ENCODE measurements around the gene EGFR. TPM values are rescaled to one million over a fixed set of nuclear protein-coding genes. Genes with fewer than 3 reads are reported as not detected.

The EGFR gene
- total RNA-seq, 3 donors from 2014 or later: 63.6 to 96.3 (median 72.5) TPM

- no peak for TF ChIP-seq CTCF (IDR thresholded peaks at IDR 0.05)
- intact Hi-C loops (cut with DNase I, micrococcal nuclease): no loop called here
- ATAC-seq (no peak), DNase-seq (no peak)
- peaks cover 13% of the 10 kb centered on the region for H3K4me1 ChIP-seq (ENCODE audit: low read depth)
- H3K9me3 ChIP-seq: no peaks in the 10 kb centered on the region
- peaks cover 3% of the 10 kb centered on the region for H3K36me3 ChIP-seq (ENCODE audit: low read depth)
- no peak overlapping the region for H3K4me3 ChIP-seq
Observed at GRCh38 chr7:55205124-55205955, 186.5 kb downstream of the EGFR start.

GRCh38 chr7:55206235-55207029, 187.6 kb downstream of the EGFR start:
- intact Hi-C loops (cut with DNase I, micrococcal nuclease): no loop called here

GRCh38 chr7:55207436-55208125, 188.8 kb downstream of the EGFR start:
- TF ChIP-seq CTCF (IDR thresholded peaks at IDR 0.05): no peak
- intact Hi-C loops (cut with DNase I, micrococcal nuclease): no loop called here
- no peaks in the 10 kb centered on the region for H3K36me3 ChIP-seq (ENCODE audit: low read depth)
- no peak overlapping the region for H3K4me3 ChIP-seq
- ATAC-seq (no peak), DNase-seq (no peak)
- peaks cover 13% of the 10 kb centered on the region for H3K4me1 ChIP-seq (ENCODE audit: low read depth)
- H3K9me3 ChIP-seq: no peaks in the 10 kb centered on the region

More at GRCh38 chr7:55206235-55207029, 187.6 kb downstream of the EGFR start:
- H3K36me3 ChIP-seq (ENCODE audit: low read depth): peaks cover 3% of the 10 kb centered on the region
- peaks cover 13% of the 10 kb centered on the region for H3K4me1 ChIP-seq (ENCODE audit: low read depth)
- ATAC-seq (no peak), DNase-seq (no peak)
- no peak overlapping the region for H3K4me3 ChIP-seq
- no peaks in the 10 kb centered on the region for H3K9me3 ChIP-seq
- TF ChIP-seq CTCF (IDR thresholded peaks at IDR 0.05): no peak

GRCh38 chr7:55209366-55209765, 190.5 kb downstream of the EGFR start:
- Histone ChIP-seq H3K4me3 (no peak overlapping the region), H3K9me3 (no peaks in the 10 kb centered on the region), H3K36me3 (ENCODE audit: low read depth) (no peaks in the 10 kb centered on the region), H3K4me1 (ENCODE audit: low read depth) (peaks cover 13% of the 10 kb centered on the region)
- intact Hi-C loops (cut with DNase I, micrococcal nuclease): no loop called here
- TF ChIP-seq CTCF (IDR thresholded peaks at IDR 0.05): no peak
- peak; percentile 88 for ATAC-seq
- peak in 1 of 3 donors; percentile 31 for DNase-seq

GRCh38 chr7:55210176-55210575, 191.4 kb downstream of the EGFR start:
- intact Hi-C loops (cut with DNase I, micrococcal nuclease): no loop called here
- Histone ChIP-seq H3K9me3 (no peaks in the 10 kb centered on the region), H3K4me1 (ENCODE audit: low read depth) (peaks cover 13% of the 10 kb centered on the region), H3K4me3 (no peak overlapping the region), H3K36me3 (ENCODE audit: low read depth) (no peaks in the 10 kb centered on the region)
- DNase-seq (no peak), ATAC-seq (no peak)
- no peak for TF ChIP-seq CTCF (IDR thresholded peaks at IDR 0.05)
